ENCODE results near the gene TMEM191C. TPM values are rescaled to one million over a fixed set of nuclear protein-coding genes. Genes with fewer than 3 reads are reported as not detected.
"Not testable (repeated sequence)": the region's sequence is repeated elsewhere in the genome, so short reads cannot be mapped to it uniquely, and the experiment has no call there.

TMEM191C gene
- total RNA-seq, 1 donor from 2014 or later, result 0.67 TPM

GRCh38 chr22:21514117-21514516 is 46.9 kb downstream of the TMEM191C start:
- H3K27me3 Mint-ChIP-seq (ENCODE audit: insufficient read depth); DNase-seq (ENCODE audit: low spot score); H3K4me1 Mint-ChIP-seq (ENCODE audit: low read depth); H3K4me3 Mint-ChIP-seq; H3K9me3 Mint-ChIP-seq; intact Hi-C loops (cut with micrococcal nuclease); H3K36me3 Mint-ChIP-seq (ENCODE audit: low read depth); H3K27ac Mint-ChIP-seq: not testable (repeated sequence)

- intact Hi-C loops (cut with micrococcal nuclease); H3K27ac Mint-ChIP-seq; H3K4me1 Mint-ChIP-seq (ENCODE audit: low read depth); H3K36me3 Mint-ChIP-seq (ENCODE audit: low read depth); H3K9me3 Mint-ChIP-seq; H3K27me3 Mint-ChIP-seq (ENCODE audit: insufficient read depth); H3K4me3 Mint-ChIP-seq; DNase-seq (ENCODE audit: low spot score): not testable (repeated sequence)
Observed at GRCh38 chr22:21515234-21515633, 48.0 kb downstream of the TMEM191C start.

DNA sequence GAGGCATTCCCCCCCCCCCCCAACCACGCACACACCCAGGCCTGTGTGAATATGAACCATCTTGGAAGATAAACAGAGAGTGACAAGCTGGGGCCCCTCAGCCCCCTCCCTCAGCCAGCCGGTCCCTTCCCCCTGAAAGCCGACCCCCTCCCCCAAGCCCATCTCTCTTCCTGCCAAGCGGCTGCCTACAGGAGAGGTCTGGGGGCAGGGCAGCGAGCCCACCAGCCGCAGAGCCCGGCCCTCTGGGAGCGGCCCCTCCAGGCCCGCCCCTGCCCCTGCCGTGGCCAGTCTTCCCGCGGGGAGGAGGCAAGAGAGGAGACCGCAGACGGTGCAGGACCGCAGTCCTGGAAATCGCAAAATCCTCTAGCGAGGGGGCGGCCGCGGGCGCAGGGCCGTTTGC is 49.3 kb downstream of the TMEM191C start:
- H3K36me3 Mint-ChIP-seq (ENCODE audit: low read depth); H3K4me1 Mint-ChIP-seq (ENCODE audit: low read depth); DNase-seq (ENCODE audit: low spot score); H3K27ac Mint-ChIP-seq; H3K9me3 Mint-ChIP-seq; intact Hi-C loops (cut with micrococcal nuclease); H3K27me3 Mint-ChIP-seq (ENCODE audit: insufficient read depth); H3K4me3 Mint-ChIP-seq: not testable (repeated sequence)

DNA sequence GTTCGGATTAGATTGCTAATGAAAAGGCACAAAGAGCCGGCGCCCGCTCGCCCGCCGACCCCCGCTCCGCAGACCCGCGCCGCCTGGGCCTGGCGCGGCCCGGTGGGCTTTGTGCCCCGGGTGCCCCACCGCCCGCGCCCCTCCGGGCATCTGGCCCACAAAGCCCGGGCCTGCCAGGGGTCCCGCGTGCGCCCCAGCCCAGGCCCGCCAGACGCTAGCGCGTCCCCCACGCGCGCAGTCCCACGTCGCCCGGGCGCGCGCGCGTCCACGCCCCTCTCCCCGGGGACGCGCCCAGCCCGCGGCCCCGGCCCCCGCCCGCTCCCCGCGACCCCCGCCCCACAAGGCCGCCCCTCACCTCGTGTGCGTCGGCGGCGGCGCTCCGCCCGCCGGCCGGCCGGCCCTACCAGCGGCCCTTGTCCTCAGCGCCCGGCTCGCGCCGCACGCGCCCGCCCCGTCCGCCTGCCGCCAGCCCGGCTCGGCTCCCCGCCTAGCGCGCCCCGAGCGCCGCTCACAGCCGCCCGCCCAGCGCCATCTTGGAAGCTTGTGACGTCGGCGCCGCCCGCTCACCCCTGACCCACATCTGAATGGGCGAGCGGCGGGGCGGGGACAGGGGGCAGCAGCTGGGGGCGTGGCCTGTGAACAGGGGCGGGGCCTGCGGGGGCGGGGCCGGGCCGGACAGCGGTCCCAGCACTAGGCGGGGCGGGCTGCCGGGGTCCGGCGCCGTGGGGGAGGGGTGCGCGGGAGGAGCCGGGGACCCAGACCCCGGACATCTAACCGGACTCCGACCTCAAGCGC is 50.0 kb downstream of the TMEM191C start:
- intact Hi-C loops (cut with micrococcal nuclease); DNase-seq (ENCODE audit: low spot score); H3K27ac Mint-ChIP-seq; H3K4me1 Mint-ChIP-seq (ENCODE audit: low read depth); H3K36me3 Mint-ChIP-seq (ENCODE audit: low read depth); H3K9me3 Mint-ChIP-seq; H3K27me3 Mint-ChIP-seq (ENCODE audit: insufficient read depth); H3K4me3 Mint-ChIP-seq: not testable (repeated sequence)

Other genes with a start within 250 kb of the TMEM191C start
- gene RIMBP3B, start 83.6 kb upstream of the TMEM191C start, total RNA-seq, result 0.16 TPM in 1 of 2 replicates, not detected in the other
- 5.7 and 6.2 TPM in 2 replicates for gene HIC2, start 50.0 kb upstream of the TMEM191C start, total RNA-seq
- gene RIMBP3C, start 84.1 kb downstream of the TMEM191C start, total RNA-seq, result 0.32 and 0.34 TPM in 2 replicates
- 58.3 and 62.4 TPM in 2 replicates for gene UBE2L3, start 100.3 kb downstream of the TMEM191C start, total RNA-seq
- gene YDJC, start 162.6 kb downstream of the TMEM191C start, total RNA-seq, result 51.7 and 51.8 TPM in 2 replicates
- 0.54 and 0.73 TPM in 2 replicates for gene CCDC116, start 165.4 kb downstream of the TMEM191C start, total RNA-seq
- gene SDF2L1, start 174.9 kb downstream of the TMEM191C start, total RNA-seq, result 98.8 and 100 TPM in 2 replicates
- 53.1 and 53.3 TPM in 2 replicates for gene PPIL2, start 198.6 kb downstream of the TMEM191C start, total RNA-seq